Activated naive CD8-positive, alpha-beta T cell (primary cell): ENCODE results near the gene HACD2.

Experiments used
- H3K27ac Mint-ChIP-seq: one replicate; pipeline ENCODE4 v1.8.0; 2021; ENCODE audit warnings: mixed read lengths
- H3K27me3 Mint-ChIP-seq: one replicate; pipeline ENCODE4 v1.8.0; 2021; ENCODE audit warnings: mixed read lengths
- H3K36me3 Mint-ChIP-seq: one replicate; pipeline ENCODE4 v1.8.0; 2021; ENCODE audit warnings: mixed read lengths
- H3K4me1 Mint-ChIP-seq: one replicate; pipeline ENCODE4 v1.8.0; 2021; ENCODE audit warnings: low read depth, mixed read lengths
- H3K4me3 Mint-ChIP-seq: one replicate; pipeline ENCODE4 v1.8.0; 2021; ENCODE audit warnings: mild to moderate bottlenecking, mixed read lengths
- H3K9me3 Mint-ChIP-seq: one replicate; pipeline ENCODE4 v1.8.0; 2021; ENCODE audit warnings: low read depth, mixed read lengths

HACD2 gene

GRCh38 chr3:123564056-123564455 is 20.8 kb downstream of the HACD2 start:
- H3K4me1 Mint-ChIP-seq = peaks cover 19% of the 10 kb centered on the region
- H3K36me3 Mint-ChIP-seq = peaks cover 8% of the 10 kb centered on the region

GRCh38 chr3:123562547-123562946 is 22.3 kb downstream of the HACD2 start:
- H3K27me3 Mint-ChIP-seq = no peaks in the 10 kb centered on the region
- no peak overlapping the region for H3K4me3 Mint-ChIP-seq
- H3K9me3 Mint-ChIP-seq = no peaks in the 10 kb centered on the region
- H3K27ac Mint-ChIP-seq = no peak overlapping the region
- H3K4me1 Mint-ChIP-seq = peaks cover 14% of the 10 kb centered on the region
- peaks cover 2% of the 10 kb centered on the region for H3K36me3 Mint-ChIP-seq

More at GRCh38 chr3:123564056-123564455, 20.8 kb downstream of the HACD2 start:
- Mint-ChIP-seq H3K4me3 (no peak overlapping the region), H3K9me3 (no peaks in the 10 kb centered on the region), H3K27me3 (no peaks in the 10 kb centered on the region), H3K27ac (peak overlapping the region; percentile 34)

GRCh38 chr3:123561188-123561587 is 23.7 kb downstream of the HACD2 start:
- Mint-ChIP-seq H3K4me3 (no peak overlapping the region), H3K9me3 (no peaks in the 10 kb centered on the region), H3K27me3 (no peaks in the 10 kb centered on the region), H3K4me1 (peaks cover 17% of the 10 kb centered on the region), H3K27ac (no peak overlapping the region), H3K36me3 (peaks cover 5% of the 10 kb centered on the region)

- Mint-ChIP-seq H3K27ac (no peak overlapping the region), H3K4me1 (peaks cover 17% of the 10 kb centered on the region), H3K36me3 (peaks cover 19% of the 10 kb centered on the region), H3K4me3 (no peak overlapping the region), H3K9me3 (peaks cover 4% of the 10 kb centered on the region), H3K27me3 (no peaks in the 10 kb centered on the region)
Measured at GRCh38 chr3:123559040-123559861, 25.6 kb downstream of the HACD2 start.

- Mint-ChIP-seq H3K4me1 (peaks cover 7% of the 10 kb centered on the region), H3K27ac (no peak overlapping the region), H3K36me3 (peaks cover 31% of the 10 kb centered on the region), H3K9me3 (peaks cover 7% of the 10 kb centered on the region), H3K27me3 (no peaks in the 10 kb centered on the region), H3K4me3 (no peak overlapping the region)
Measured at GRCh38 chr3:123553536-123553935, 31.3 kb downstream of the HACD2 start.

- peaks cover 33% of the 10 kb centered on the region for H3K36me3 Mint-ChIP-seq
- H3K4me1 Mint-ChIP-seq = peaks cover 7% of the 10 kb centered on the region
- H3K4me3 Mint-ChIP-seq = no peak overlapping the region
- H3K9me3 Mint-ChIP-seq = peaks cover 7% of the 10 kb centered on the region
- no peaks in the 10 kb centered on the region for H3K27me3 Mint-ChIP-seq
- H3K27ac Mint-ChIP-seq = no peak overlapping the region
Measured at GRCh38 chr3:123552768-123553167, 32.1 kb downstream of the HACD2 start.

- Mint-ChIP-seq H3K27ac (no peak overlapping the region), H3K9me3 (peaks cover 7% of the 10 kb centered on the region), H3K27me3 (no peaks in the 10 kb centered on the region), H3K36me3 (peaks cover 33% of the 10 kb centered on the region), H3K4me1 (peaks cover 7% of the 10 kb centered on the region), H3K4me3 (no peak overlapping the region)
Measured at GRCh38 chr3:123552095-123552714, 32.6 kb downstream of the HACD2 start.

- Mint-ChIP-seq H3K36me3 (peaks cover 12% of the 10 kb centered on the region), H3K4me1 (peaks cover 4% of the 10 kb centered on the region)
Measured at GRCh38 chr3:123547881-123548519, 36.9 kb downstream of the HACD2 start.

GRCh38 chr3:123546133-123546755 is 38.6 kb downstream of the HACD2 start:
- Mint-ChIP-seq H3K27ac (no peak overlapping the region), H3K9me3 (no peaks in the 10 kb centered on the region), H3K27me3 (no peaks in the 10 kb centered on the region), H3K4me1 (peaks cover 3% of the 10 kb centered on the region), H3K36me3 (peaks cover 12% of the 10 kb centered on the region), H3K4me3 (no peak overlapping the region)

More at GRCh38 chr3:123547881-123548519, 36.9 kb downstream of the HACD2 start:
- Mint-ChIP-seq H3K9me3 (peaks cover 1% of the 10 kb centered on the region), H3K27me3 (no peaks in the 10 kb centered on the region), H3K4me3 (no peak overlapping the region), H3K27ac (no peak overlapping the region)

GRCh38 chr3:123543950-123544349 is 40.9 kb downstream of the HACD2 start:
- H3K4me1 Mint-ChIP-seq = peaks cover 12% of the 10 kb centered on the region
- H3K27me3 Mint-ChIP-seq = no peaks in the 10 kb centered on the region
- no peak overlapping the region for H3K4me3 Mint-ChIP-seq
- H3K9me3 Mint-ChIP-seq = no peaks in the 10 kb centered on the region
- peaks cover 6% of the 10 kb centered on the region for H3K36me3 Mint-ChIP-seq
- H3K27ac Mint-ChIP-seq = peak overlapping the region; percentile 7

GRCh38 chr3:123540285-123540684 is 44.6 kb downstream of the HACD2 start:
- Mint-ChIP-seq H3K4me1 (peaks cover 19% of the 10 kb centered on the region), H3K27ac (peak overlapping the region; percentile 69), H3K9me3 (no peaks in the 10 kb centered on the region), H3K4me3 (peak overlapping the region; percentile 36), H3K36me3 (peaks cover 4% of the 10 kb centered on the region), H3K27me3 (no peaks in the 10 kb centered on the region)

GRCh38 chr3:123536153-123536895 is 48.5 kb downstream of the HACD2 start:
- Mint-ChIP-seq H3K4me3 (no peak overlapping the region), H3K27ac (no peak overlapping the region), H3K4me1 (peaks cover 17% of the 10 kb centered on the region), H3K36me3 (peaks cover 4% of the 10 kb centered on the region), H3K27me3 (no peaks in the 10 kb centered on the region), H3K9me3 (no peaks in the 10 kb centered on the region)

- H3K4me3 Mint-ChIP-seq = no peak overlapping the region
- H3K4me1 Mint-ChIP-seq = peaks cover 15% of the 10 kb centered on the region
- no peaks in the 10 kb centered on the region for H3K27me3 Mint-ChIP-seq
- peaks cover 3% of the 10 kb centered on the region for H3K36me3 Mint-ChIP-seq
- no peak overlapping the region for H3K27ac Mint-ChIP-seq
- no peaks in the 10 kb centered on the region for H3K9me3 Mint-ChIP-seq
Measured at GRCh38 chr3:123535580-123535979, 49.3 kb downstream of the HACD2 start.

GRCh38 chr3:123534264-123534663 is 50.6 kb downstream of the HACD2 start:
- no peaks in the 10 kb centered on the region for H3K27me3 Mint-ChIP-seq
- H3K4me3 Mint-ChIP-seq = no peak overlapping the region
- no peaks in the 10 kb centered on the region for H3K9me3 Mint-ChIP-seq
- peaks cover 3% of the 10 kb centered on the region for H3K36me3 Mint-ChIP-seq
- no peak overlapping the region for H3K27ac Mint-ChIP-seq
- H3K4me1 Mint-ChIP-seq = peaks cover 7% of the 10 kb centered on the region
